ENCODE data around the gene DLGAP4. TPM values are rescaled to one million over a fixed set of nuclear protein-coding genes. Genes with fewer than 3 reads are reported as not detected.

DLGAP4 gene
- polyA plus RNA-seq, 1 of the 3 experiments (the other 2 are of a cell fraction), result 31.2 TPM

DNA sequence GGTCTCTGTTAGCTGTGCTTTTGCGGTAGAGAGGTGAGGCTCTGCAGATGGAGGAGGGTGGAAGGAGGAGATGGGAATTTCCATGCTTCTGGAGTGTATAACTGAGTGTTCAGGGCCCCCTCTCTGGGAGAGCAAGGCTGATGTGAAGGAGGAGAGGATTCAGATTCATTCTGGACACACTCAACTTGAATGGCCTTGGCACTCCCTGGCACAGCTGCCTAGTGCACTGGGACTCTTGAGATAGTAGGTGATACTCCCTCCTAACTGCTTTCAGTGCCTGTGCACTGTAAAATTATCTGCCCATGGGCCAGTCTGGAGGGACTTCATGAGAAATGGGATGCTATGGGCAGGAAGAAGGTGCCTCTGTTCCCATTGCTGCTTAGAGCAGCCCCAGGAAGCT is 180.9 kb downstream of the DLGAP4 start:
- WGBS (ENCODE audit: low lambda C conversion rate), result 100% methylated on average over 1 of the region's 1 CpG
- no peak overlapping the region for H2AFZ ChIP-seq (ENCODE audit: low read depth)
- TF ChIP-seq ELF1 (IDR thresholded peaks at IDR 0.05) (no peak), SMC3 (IDR thresholded peaks at IDR 0.05; ENCODE audit: low read depth, low read length) (no peak), GABPA (IDR thresholded peaks at IDR 0.05; ENCODE audit: low read depth) (no peak), RFX5 (IDR thresholded peaks at IDR 0.05; ENCODE audit: low read length) (no peak), MEF2A (IDR thresholded peaks at IDR 0.05; ENCODE audit: borderline replicate concordance, low read depth) (no peak), FOXM1 (IDR thresholded peaks at IDR 0.05; ENCODE audit: low read depth) (no peak)
- TF ChIP-seq, protein P1, sequence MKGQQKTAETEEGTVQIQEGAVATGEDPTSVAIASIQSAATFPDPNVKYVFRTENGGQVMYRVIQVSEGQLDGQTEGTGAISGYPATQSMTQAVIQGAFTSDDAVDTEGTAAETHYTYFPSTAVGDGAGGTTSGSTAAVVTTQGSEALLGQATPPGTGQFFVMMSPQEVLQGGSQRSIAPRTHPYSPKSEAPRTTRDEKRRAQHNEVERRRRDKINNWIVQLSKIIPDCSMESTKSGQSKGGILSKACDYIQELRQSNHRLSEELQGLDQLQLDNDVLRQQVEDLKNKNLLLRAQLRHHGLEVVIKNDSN (IDR thresholded peaks at IDR 0.05; ENCODE audit: borderline replicate concordance, low read depth), result no peak
- TF ChIP-seq, protein P2, sequence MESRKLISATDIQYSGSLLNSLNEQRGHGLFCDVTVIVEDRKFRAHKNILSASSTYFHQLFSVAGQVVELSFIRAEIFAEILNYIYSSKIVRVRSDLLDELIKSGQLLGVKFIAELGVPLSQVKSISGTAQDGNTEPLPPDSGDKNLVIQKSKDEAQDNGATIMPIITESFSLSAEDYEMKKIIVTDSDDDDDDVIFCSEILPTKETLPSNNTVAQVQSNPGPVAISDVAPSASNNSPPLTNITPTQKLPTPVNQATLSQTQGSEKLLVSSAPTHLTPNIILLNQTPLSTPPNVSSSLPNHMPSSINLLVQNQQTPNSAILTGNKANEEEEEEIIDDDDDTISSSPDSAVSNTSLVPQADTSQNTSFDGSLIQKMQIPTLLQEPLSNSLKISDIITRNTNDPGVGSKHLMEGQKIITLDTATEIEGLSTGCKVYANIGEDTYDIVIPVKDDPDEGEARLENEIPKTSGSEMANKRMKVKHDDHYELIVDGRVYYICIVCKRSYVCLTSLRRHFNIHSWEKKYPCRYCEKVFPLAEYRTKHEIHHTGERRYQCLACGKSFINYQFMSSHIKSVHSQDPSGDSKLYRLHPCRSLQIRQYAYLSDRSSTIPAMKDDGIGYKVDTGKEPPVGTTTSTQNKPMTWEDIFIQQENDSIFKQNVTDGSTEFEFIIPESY (IDR thresholded peaks at IDR 0.05; ENCODE audit: borderline replicate concordance, low read depth), result no peak
- DNase-seq, result no peak
- no peaks in the 10 kb centered on the region for H3K9me3 ChIP-seq
- no peaks in the 10 kb centered on the region for H3K9me2 ChIP-seq
- peaks cover 0 to 7% of the 10 kb centered on the region in 2 experiments for H3K36me3 ChIP-seq (replicated peaks in 1 of 2; ENCODE audit: control insufficient read depth in 1 of 2, insufficient read depth in 2 of 2, low read length in 1 of 2)
- ChIA-PET CTCF (interaction anchor here (0.7 kb wide), 1 partner anchor 392 kb away, joined by 3 read pairs; no protein-coding TSS in a partner anchor), POLR2A (no interaction called here)
- H3K4me3 ChIP-seq (ENCODE audit: low read depth in 2 of 2, low read length in 1 of 2), result no peak overlapping the region
- H3K4me1 ChIP-seq (ENCODE audit: control insufficient read depth in 1 of 2, insufficient read depth in 2 of 2, low read depth in 1 of 2, low read length in 1 of 2), result peaks cover 16 to 57% of the 10 kb centered on the region in 2 experiments; a peak in 3 of 4 replicates
- no peaks in the 10 kb centered on the region for H3K27me3 ChIP-seq (ENCODE audit: insufficient read depth)
- peaks cover 100% of the 10 kb centered on the region for H3K79me2 ChIP-seq (ENCODE audit: insufficient read depth)
- peaks cover 100% of the 10 kb centered on the region for H4K20me1 ChIP-seq (ENCODE audit: insufficient read depth)
- no peak overlapping the region for H3K27ac ChIP-seq (ENCODE audit: low read depth in 2 of 2, low read length in 1 of 2)
- no peaks in the 10 kb centered on the region for H3F3A ChIP-seq (replicated peaks; ENCODE audit: insufficient read depth)
- H3K9ac ChIP-seq, result no peak overlapping the region
- H3K4me2 ChIP-seq, result no peak overlapping the region

DNA sequence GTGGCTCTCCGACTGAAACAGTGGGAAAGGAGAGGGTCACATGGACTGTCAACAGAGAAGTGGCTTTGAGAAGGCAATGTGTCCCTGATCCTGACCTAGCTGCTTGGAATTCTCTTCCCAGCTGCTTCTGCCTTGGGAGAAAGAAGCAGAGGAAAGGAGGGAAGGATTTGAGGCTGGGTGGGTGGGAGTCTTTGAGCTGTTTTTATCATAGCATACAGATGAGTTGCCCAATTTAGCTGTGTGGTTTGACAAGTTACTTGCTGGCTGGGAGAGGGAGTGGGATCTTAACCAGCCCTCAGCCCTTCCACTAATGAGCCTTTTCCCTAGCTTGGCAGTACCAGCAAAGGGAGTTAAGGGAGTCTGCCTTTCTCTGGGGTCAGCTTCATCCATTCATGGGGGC is 184.1 kb downstream of the DLGAP4 start:
- Histone ChIP-seq H3K4me3 (ENCODE audit: low read depth in 2 of 2, low read length in 1 of 2) (no peak overlapping the region), H3K36me3 (replicated peaks in 1 of 2; ENCODE audit: control insufficient read depth in 1 of 2, insufficient read depth in 2 of 2, low read length in 1 of 2) (peaks cover 0 to 8% of the 10 kb centered on the region in 2 experiments), H3K79me2 (ENCODE audit: insufficient read depth) (peaks cover 100% of the 10 kb centered on the region), H3K27me3 (ENCODE audit: insufficient read depth) (no peaks in the 10 kb centered on the region), H3K4me2 (no peak overlapping the region), H3K27ac (ENCODE audit: low read depth in 2 of 2, low read length in 1 of 2) (no peak overlapping the region), H4K20me1 (ENCODE audit: insufficient read depth) (peaks cover 100% of the 10 kb centered on the region), H3F3A (replicated peaks; ENCODE audit: insufficient read depth) (no peaks in the 10 kb centered on the region), H3K9ac (no peak overlapping the region), H3K4me1 (ENCODE audit: control insufficient read depth in 1 of 2, insufficient read depth in 2 of 2, low read depth in 1 of 2, low read length in 1 of 2) (peaks cover 3 to 44% of the 10 kb centered on the region in 2 experiments; a peak in 3 of 4 replicates), H2AFZ (ENCODE audit: low read depth) (no peak overlapping the region), H3K9me3 (no peaks in the 10 kb centered on the region), H3K9me2 (no peaks in the 10 kb centered on the region)
- POLR2A ChIA-PET, result no interaction called here
- no peak for DNase-seq
- WGBS (ENCODE audit: low lambda C conversion rate), result 92% methylated on average over 1 of the region's 1 CpG
- CTCF ChIA-PET, result interaction anchor here (0.6 to 0.9 kb wide), 3 partner anchors 14 to 254 kb away, joined by 3 read pairs; partner anchors contain the start of gene AAR2
- TF ChIP-seq YY1 (IDR thresholded peaks at IDR 0.05; ENCODE audit: low read depth) (no peak), POLR2AphosphoS5 (IDR thresholded peaks at IDR 0.05; ENCODE audit: low read depth, low read length) (no peak), FOXM1 (IDR thresholded peaks at IDR 0.05; ENCODE audit: low read depth) (no peak), FOSL2 (IDR thresholded peaks at IDR 0.05; ENCODE audit: borderline replicate concordance, low read depth) (no peak), SIN3A (IDR thresholded peaks at IDR 0.05; ENCODE audit: borderline replicate concordance, low read depth, low read length) (no peak), MEF2A (IDR thresholded peaks at IDR 0.05; ENCODE audit: borderline replicate concordance, low read depth) (no peak), CHD2 (IDR thresholded peaks at IDR 0.05; ENCODE audit: low read length, partially characterized antibody) (no peak), TCF12 (IDR thresholded peaks at IDR 0.05) (no peak)
- TF ChIP-seq, protein P3, sequence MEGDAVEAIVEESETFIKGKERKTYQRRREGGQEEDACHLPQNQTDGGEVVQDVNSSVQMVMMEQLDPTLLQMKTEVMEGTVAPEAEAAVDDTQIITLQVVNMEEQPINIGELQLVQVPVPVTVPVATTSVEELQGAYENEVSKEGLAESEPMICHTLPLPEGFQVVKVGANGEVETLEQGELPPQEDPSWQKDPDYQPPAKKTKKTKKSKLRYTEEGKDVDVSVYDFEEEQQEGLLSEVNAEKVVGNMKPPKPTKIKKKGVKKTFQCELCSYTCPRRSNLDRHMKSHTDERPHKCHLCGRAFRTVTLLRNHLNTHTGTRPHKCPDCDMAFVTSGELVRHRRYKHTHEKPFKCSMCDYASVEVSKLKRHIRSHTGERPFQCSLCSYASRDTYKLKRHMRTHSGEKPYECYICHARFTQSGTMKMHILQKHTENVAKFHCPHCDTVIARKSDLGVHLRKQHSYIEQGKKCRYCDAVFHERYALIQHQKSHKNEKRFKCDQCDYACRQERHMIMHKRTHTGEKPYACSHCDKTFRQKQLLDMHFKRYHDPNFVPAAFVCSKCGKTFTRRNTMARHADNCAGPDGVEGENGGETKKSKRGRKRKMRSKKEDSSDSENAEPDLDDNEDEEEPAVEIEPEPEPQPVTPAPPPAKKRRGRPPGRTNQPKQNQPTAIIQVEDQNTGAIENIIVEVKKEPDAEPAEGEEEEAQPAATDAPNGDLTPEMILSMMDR (IDR thresholded peaks at IDR 0.05), result no peak
- TF ChIP-seq, protein P4, sequence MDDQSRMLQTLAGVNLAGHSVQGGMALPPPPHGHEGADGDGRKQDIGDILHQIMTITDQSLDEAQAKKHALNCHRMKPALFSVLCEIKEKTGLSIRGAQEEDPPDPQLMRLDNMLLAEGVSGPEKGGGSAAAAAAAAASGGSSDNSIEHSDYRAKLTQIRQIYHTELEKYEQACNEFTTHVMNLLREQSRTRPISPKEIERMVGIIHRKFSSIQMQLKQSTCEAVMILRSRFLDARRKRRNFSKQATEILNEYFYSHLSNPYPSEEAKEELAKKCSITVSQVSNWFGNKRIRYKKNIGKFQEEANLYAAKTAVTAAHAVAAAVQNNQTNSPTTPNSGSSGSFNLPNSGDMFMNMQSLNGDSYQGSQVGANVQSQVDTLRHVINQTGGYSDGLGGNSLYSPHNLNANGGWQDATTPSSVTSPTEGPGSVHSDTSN (IDR thresholded peaks at IDR 0.05), result no peak
- TF ChIP-seq, protein P5, sequence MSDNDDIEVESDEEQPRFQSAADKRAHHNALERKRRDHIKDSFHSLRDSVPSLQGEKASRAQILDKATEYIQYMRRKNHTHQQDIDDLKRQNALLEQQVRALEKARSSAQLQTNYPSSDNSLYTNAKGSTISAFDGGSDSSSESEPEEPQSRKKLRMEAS (IDR thresholded peaks at IDR 0.05; ENCODE audit: low read depth), result no peak
- TF ChIP-seq, protein P2 (IDR thresholded peaks at IDR 0.05; ENCODE audit: borderline replicate concordance, low read depth), result no peak
- TF ChIP-seq, protein P6, sequence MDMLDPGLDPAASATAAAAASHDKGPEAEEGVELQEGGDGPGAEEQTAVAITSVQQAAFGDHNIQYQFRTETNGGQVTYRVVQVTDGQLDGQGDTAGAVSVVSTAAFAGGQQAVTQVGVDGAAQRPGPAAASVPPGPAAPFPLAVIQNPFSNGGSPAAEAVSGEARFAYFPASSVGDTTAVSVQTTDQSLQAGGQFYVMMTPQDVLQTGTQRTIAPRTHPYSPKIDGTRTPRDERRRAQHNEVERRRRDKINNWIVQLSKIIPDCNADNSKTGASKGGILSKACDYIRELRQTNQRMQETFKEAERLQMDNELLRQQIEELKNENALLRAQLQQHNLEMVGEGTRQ (IDR thresholded peaks at IDR 0.05; ENCODE audit: borderline replicate concordance, low read depth, low read length), result no peak

Measured in SK-N-SH (cell line).